ENCODE results near the gene CYTH3.
"Not testable (repeated sequence)": the region's sequence is repeated elsewhere in the genome, so short reads cannot be mapped to it uniquely, and the experiment has no call there.

CYTH3 gene

GRCh38 chr7:6234384-6234783, 38.0 kb downstream of the CYTH3 start:
- in situ Hi-C loops (cut with MboI; ENCODE audit: low sequenced_read_pairs) = no loop called here

GRCh38 chr7:6232534-6232933, 39.9 kb downstream of the CYTH3 start:
- in situ Hi-C loops (cut with MboI; ENCODE audit: low sequenced_read_pairs) = no loop called here

DNA sequence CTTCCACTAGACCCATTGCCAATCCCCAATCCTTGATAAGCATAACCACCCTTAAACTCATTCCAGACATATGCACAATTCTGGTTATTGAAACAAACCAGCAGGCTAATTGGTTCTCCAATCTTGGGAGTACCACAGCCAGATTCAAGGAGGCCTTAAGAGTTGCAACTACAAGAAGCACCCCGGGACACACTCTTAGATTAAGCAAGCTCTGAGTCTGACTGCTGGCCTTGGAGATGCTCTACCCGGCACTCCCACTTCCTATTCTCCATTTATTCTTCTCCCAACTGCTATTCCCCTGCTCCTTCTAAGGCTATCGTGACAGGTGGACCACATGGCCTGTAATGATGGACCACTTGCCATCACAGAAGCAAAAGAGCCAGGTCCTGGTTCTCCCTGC, 40.3 kb downstream of the CYTH3 start:
- in situ Hi-C loops (cut with MboI; ENCODE audit: low sequenced_read_pairs) = no loop called here

DNA sequence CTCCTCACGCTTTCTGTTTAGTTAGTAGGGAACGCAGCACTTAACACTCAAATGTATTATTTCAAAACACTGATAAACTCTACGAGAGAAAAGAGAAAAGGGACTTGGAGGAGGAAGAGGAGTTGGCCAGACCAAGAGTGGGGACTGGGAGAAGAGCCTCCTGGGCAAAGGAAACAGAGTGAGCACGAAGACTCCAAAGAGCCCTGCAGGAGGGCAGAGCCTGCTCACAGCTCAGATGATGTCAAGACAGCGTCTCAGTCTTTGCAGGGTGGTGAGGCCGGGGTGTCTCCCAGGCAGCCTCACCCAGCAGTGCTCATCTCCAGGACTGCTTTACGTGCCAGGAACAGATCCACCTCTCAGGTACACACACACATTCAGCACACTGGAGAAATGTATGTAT, 41.2 kb downstream of the CYTH3 start:
- in situ Hi-C loops (cut with MboI; ENCODE audit: low sequenced_read_pairs) = no loop called here

DNA sequence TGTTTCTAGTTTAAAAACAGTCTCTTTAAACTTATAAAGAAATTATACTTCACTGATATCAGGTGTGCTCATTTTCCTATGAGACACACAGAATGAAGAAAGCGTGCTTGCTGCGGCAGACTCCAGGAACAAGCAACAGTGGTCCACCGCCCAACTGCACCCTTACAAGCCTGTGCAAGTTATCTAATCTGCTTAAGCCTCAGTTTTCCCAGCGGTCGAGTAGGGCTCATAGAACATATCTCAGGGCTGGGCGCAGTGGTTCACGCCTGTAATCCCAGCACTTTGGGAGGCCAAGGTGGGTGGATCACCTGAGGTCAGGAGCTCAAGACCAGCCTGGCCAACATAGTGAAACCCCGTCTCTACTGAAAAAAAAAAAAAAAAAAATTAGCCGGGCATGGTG, 43.1 kb downstream of the CYTH3 start:
- in situ Hi-C loops (cut with MboI; ENCODE audit: low sequenced_read_pairs) = not testable (repeated sequence)

DNA sequence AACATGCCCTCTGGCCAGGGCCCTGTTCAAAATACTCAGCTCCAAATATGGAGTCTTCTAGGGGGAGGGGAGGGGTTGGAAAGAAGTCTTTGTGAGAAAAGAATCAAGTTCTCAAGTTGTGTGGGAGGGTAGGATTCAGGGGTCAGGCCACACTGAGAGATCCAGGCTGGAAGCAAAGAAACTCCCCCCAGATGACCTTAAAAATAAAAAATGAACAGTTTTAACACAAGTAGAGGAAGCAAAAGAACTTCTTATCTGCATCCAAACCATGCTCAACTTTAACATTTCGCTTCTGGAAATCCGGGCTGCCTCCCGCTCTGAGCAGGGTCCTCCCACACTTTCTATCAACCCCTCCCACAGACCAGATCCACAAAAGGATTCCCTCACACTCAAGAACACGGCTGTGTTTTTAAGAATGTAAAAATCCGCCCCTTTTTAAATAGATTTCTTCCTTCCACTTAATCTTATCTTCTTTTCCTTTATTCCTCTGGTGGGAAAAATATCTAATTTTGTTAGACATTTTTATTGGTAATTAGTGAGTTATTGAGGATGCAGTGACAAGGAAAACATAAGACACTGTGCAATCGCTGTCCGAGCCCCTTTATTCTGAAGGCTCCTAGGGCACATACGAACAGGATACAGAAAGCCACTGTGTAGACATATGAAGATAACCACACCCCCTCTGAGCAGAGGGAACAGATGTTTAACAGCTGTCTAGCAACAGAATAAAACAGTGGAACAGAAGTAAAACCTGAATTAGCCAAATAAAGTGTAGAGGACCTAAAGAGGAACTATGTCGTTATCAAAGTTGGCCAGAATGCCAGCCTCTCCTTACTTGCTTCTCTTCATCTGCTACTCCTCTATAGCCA, 43.8 kb downstream of the CYTH3 start:
- in situ Hi-C loops (cut with MboI; ENCODE audit: low sequenced_read_pairs) = no loop called here

DNA sequence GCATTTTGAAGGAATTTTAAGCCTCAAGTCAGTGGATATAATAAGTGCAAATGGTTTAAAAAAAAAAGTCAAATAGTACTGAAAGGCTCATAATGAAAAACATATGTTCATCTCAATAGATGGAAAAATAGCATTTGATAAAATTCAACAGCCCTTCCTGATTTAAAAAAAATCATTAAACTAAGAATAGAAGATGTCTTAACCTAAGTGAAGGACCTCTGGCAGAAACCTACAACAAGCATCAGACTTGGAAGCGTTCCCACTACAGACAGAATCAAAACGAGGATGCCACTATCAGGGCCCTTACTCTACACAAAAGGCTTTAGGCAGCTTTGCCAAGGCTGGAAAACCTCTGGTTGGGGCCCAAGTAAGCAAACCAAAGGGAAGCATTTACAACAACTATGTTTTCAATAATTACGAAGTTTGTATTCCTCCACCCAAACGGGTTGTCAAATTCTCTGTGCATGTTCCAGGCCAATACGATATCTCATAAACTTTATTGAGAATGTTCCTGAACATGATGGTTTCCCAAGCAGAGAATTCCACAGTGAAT, 45.1 kb downstream of the CYTH3 start:
- in situ Hi-C loops (cut with MboI; ENCODE audit: low sequenced_read_pairs) = no loop called here

GRCh38 chr7:6226194-6226799, 46.1 kb downstream of the CYTH3 start:
- in situ Hi-C loops (cut with MboI; ENCODE audit: low sequenced_read_pairs) = no loop called here

DNA sequence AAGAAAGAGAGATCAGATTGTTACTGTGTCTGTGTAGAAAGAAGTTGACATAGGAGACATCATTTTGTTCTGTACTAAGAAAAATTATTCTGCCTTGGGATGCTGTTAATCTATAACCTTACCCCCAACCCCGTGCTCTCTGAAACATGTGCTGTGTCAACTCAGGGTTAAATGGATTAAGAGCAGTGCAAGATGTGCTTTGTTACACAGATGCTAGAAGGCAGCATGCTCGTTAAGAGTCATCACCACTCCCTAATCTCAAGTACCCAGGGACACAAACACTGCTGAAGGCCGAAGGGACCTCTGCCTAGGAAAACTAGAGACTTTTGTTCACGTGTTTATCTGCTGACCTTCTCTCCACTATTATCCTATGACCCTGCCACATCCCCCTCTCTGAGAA, 49.0 kb downstream of the CYTH3 start:
- in situ Hi-C loops (cut with MboI; ENCODE audit: low sequenced_read_pairs) = not testable (repeated sequence)

DNA sequence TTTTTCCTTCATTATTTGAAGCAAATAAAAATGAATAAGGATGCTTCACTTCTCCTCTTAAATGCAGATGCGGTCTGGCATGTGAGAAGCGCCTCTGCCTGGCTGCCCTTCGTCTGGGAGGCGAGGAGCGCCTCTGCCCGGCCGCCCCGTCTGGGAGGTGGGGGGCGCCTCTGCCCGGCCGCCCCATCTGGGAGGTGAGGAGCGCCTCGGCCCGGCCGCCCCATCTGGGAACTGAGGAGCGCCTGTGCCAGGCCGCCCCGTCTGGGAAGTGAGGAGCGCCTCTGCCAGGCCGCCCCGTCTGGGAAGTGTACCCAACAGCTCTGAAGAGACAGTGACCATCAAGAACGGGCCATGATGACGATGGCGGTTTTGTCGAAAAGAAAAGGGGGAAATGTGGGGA, 49.4 kb downstream of the CYTH3 start:
- in situ Hi-C loops (cut with MboI; ENCODE audit: low sequenced_read_pairs) = not testable (repeated sequence)

DNA sequence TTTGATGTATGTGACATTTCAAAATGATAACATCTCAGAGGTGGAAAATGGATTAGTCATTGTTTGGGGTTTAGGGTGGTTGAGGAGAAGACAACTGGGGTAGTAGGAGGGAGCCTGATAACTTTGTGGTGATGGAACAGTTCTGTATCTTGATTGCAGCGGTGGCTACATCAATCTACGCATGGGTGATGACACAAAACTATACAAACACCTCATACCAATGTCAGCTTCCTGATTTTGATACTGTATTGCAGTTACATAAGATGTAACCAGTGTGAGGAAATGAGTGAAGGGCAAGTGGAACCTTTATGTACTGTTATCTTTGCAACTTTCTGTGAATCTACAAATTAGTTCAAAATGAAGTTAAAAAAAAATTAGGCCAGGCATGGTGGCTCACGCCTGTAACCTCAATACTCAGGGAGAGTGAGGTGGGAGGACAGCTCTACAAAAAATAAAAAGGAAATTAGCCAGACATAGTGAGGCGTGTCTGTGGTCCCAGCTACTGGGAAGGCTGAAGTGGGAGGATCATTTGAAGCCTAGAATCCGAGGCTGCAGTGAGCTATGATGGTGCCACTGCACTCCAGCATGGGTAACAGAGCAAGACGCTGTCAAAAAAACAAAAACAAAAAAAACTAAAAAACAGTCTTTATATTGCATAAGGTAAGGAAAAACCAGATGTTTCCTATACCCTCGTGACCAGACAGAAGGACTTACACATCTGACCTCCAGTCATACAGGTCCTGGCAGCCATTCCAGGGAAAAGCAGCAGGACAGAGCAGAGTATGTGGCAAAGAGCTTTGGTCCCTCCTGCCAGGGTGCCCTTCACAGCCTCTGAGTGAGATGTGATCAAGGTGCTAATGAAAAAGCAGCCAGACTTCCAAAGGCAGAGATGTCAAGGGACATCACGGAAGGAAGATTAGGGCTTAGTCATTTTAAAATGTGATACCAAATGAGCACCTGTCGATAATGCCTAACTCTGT, 50.8 kb downstream of the CYTH3 start:
- in situ Hi-C loops (cut with MboI; ENCODE audit: low sequenced_read_pairs) = no loop called here

- in situ Hi-C loops (cut with MboI; ENCODE audit: low sequenced_read_pairs) = no loop called here
Measured at GRCh38 chr7:6218329-6218728, 54.1 kb downstream of the CYTH3 start.

- in situ Hi-C loops (cut with MboI; ENCODE audit: low sequenced_read_pairs) = no loop called here
Measured at GRCh38 chr7:6212008-6212407, 60.4 kb downstream of the CYTH3 start.

GRCh38 chr7:6210621-6211372, 61.6 kb downstream of the CYTH3 start:
- in situ Hi-C loops (cut with MboI; ENCODE audit: low sequenced_read_pairs) = no loop called here

GRCh38 chr7:6209340-6209739, 63.1 kb downstream of the CYTH3 start:
- in situ Hi-C loops (cut with MboI; ENCODE audit: low sequenced_read_pairs) = no loop called here

DNA sequence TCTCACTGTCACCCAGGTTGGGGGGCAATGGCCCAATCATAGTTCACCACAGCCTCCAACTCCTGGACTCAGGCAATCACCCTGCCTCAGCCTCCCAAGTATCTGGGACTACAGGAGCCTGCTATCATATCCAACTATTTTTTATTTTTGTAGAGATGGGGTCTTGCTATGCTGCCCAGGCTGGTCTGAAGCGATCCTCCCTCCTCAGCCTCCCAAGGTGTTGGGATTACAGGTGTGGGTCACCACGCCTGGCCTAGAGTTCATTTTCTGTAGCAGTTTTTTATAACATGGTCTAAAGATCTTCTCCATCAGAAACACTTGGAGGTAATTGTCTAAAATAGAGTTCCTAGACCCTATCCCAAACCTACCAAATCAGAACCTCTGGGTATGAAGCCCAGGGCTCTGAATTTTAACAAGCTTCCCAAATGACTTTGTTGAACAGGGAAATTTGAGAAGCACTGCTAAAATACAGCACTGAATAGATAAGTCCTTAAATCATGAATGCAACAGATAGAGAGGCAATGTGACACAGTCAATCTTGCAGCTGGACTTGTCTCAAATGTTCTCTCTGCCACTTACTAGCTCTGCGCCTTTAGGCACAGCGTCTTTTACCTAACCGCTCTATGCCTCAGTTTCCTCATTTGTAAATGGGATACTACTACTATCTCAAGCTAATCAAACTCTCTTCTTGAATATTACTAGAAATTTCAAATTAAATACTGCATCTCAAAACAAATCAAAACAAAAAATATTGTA, 63.7 kb downstream of the CYTH3 start:
- in situ Hi-C loops (cut with MboI; ENCODE audit: low sequenced_read_pairs) = no loop called here

DNA sequence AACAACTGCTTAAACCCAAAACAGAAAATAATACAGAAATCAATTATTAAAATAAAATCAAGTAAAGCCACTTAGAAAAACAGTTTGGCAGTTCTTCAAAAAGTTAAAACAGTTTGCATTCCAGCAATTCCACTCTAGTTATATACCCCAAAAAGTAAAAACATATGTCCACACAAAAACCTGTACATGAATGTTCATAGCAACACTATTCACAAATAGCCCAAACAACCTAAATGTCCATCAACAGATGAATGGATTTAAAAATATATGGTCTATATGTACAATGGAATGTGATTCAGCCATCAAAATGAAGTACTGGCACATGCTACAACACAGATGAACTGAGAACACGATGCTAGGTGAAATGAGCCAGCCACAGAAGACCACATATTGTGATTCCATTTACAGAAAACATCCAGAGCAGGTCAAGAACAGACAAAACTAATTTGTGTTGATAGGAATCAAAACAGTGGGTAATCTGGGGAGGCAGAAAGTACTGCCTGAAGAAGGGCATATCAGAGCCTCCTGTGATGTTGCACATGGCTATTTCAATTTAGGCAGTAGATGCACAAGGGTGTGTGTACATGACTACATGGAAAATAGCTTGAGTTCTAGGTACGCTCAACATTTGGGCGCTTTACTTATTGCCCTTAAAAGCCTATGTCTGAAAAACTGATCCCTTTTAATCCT, 66.3 kb downstream of the CYTH3 start:
- in situ Hi-C loops (cut with MboI; ENCODE audit: low sequenced_read_pairs) = no loop called here

DNA sequence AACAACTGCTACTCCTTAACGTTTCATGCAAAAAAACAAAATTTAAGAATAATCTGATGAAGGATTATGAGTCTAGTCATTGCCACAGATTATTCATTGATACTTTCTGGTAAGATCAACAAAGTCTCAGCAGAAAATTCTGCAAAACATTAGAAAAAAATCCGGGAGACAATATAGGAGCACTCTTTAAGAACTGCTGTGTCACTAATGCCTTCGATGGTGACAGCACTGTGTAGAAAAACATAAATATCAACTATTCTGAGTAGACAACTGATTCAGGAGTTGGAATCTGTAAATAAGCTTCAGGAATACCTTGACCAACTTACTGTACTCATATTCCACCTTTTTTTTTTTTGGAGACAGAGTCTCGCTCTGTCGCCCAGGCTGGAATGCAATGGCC, 69.0 kb downstream of the CYTH3 start:
- in situ Hi-C loops (cut with MboI; ENCODE audit: low sequenced_read_pairs) = no loop called here

- in situ Hi-C loops (cut with MboI; ENCODE audit: low sequenced_read_pairs) = no loop called here
Measured at GRCh38 chr7:6202117-6202516, 70.3 kb downstream of the CYTH3 start.
